Activated gamma-delta T cell (primary cell): ENCODE measurements around the gene LRIT3.

ENCODE experiments used
- DNase-seq: peaks from one replicate; lab custom pipeline; 2025; lab: John Stamatoyannopoulos, UW
- total RNA-seq, 2 donors: gene quantifications; one replicate each; lab custom pipeline; 2026; lab: John Stamatoyannopoulos, UW

LRIT3 gene, protein sequence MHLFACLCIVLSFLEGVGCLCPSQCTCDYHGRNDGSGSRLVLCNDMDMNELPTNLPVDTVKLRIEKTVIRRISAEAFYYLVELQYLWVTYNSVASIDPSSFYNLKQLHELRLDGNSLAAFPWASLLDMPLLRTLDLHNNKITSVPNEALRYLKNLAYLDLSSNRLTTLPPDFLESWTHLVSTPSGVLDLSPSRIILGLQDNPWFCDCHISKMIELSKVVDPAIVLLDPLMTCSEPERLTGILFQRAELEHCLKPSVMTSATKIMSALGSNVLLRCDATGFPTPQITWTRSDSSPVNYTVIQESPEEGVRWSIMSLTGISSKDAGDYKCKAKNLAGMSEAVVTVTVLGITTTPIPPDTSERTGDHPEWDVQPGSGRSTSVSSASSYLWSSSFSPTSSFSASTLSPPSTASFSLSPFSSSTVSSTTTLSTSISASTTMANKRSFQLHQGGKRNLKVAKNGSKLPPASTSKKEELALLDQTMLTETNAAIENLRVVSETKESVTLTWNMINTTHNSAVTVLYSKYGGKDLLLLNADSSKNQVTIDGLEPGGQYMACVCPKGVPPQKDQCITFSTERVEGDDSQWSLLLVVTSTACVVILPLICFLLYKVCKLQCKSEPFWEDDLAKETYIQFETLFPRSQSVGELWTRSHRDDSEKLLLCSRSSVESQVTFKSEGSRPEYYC
- total RNA-seq = 0.52 to 0.87 reads per million in 2 donors

DNA sequence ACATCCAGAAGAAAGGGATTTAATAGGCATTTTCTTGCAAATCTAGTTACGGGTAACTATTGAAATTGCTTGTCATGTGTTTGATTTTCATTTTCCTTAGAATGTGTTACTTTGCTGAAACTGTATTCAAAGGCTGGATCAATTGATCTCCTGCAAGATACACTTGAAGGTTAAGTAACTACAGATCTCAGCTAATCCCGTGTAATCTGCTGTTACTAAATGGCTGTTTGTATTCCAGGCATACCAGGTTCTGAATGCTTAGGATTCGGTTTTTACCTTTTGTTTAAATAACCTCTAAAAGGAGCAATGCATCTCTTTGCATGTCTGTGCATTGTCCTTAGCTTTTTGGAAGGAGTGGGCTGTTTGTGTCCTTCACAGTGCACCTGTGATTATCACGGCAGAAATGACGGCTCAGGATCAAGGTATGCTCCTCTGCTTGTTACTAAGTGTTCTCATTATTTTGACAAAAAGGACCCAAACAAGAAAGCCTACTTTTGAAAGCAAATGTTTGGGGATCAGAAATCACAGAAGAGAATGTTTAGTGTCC, at the start of gene LRIT3:
Gene LRIT3 (plus strand): TSS at position 212 of the 547 bp plus-strand sequence. CDS start 95 bp downstream, at position 307.
- DNase-seq = no peak

DNA sequence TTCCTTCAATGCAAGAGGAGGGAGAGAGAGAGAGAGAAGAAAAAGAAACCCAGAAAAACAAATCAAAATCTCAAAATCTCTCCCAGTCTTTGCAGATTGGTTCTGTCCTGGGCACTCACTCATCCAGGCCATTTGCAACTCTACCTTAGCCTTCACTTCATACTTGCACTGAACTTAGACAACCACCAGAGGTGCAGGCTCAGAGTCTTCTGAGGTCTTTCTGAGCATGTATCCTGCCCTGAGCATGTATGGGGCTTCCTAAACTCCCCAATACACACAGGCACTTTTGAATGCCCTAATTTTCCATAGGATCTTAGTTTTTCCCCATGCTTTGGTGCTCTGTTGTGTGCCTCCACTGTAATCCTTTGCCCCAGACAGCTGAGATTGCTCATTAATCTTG, 49.0 kb upstream of the LRIT3 start:
- DNase-seq = no peak

GRCh38 chr4:109801099-109801789, 46.7 kb upstream of the LRIT3 start:
- DNase-seq = no peak

DNA sequence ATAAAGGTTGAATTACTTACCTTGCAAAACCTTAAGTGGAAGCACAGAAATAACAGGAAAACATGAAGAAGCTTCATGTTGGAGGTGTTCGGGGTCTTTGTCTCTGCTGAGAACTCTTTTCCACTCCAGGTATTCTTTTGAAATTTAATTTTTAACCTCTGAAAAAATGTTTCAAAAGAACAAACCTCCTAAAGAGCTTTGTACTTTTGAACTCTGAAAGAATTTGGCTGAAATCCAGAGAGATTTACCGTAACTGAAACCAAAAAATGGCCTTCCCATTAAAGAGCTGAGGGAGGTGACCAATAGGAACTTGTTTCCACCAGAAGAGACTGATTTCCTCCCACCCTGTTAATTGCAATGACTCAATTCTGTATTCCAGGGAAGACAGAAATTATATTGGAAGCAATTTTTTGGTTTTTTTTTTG, 46.0 kb upstream of the LRIT3 start, which contains the start of gene CFI:
Gene CFI (minus strand): TSS at position 105 of the 425 bp plus-strand sequence. CDS start 28 bp downstream, at position 77.
- DNase-seq = no peak

- no peak for DNase-seq
Observed at GRCh38 chr4:109803924-109804571, 43.9 kb upstream of the LRIT3 start.

GRCh38 chr4:109809655-109810054, 38.3 kb upstream of the LRIT3 start:
- no peak for DNase-seq

DNA sequence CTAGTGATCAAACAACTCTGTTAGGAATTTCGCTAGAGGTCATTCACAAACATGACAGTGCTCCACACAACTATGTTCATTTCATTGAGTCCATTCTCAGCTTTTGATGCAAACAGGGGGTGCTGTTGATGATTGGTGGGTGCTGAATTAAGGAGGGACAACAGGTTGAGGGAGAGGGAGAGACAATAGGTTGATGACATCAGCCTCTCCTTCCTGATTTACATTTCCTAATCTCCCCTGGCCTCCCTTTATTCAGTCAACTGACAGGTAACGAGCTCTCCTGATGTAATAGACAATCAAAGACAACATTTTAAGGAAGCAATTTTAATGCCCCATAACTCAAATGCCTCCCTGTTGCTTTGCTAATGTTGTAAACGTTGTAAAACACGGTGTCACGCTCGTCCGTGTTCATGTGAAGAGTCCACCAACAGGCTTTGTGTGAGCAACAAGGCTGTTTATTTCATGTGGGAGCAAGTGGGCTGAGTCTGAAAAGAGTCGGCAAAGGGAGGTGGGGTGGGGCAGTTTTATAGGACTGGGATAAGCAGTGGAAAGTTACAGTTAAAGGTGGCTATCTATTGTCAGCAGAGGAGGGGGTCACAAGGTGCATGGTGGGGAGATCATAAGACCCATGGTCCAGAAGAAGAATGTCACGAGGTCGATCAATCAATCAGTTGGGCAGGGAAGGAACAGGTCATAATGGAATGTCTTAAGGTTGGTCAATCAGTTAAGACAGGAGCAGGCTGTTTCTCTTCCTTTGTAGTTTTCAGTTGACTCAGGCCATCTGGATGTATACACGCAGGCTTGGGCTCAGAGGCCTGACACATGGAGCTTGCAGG, 37.1 kb upstream of the LRIT3 start:
- no peak for DNase-seq

GRCh38 chr4:109811707-109812106, 36.2 kb upstream of the LRIT3 start:
- DNase-seq = no peak

- peak; percentile 44 for DNase-seq
Observed at GRCh38 chr4:109815151-109816081, 32.5 kb upstream of the LRIT3 start, which contains the start of gene GAR1. Gene GAR1 (plus strand): TSS chr4:109815762. CDS start chr4:109816165, 403 bp downstream.

GRCh38 chr4:109816082-109816442, 31.8 kb upstream of the LRIT3 start:
- peak; percentile 46 for DNase-seq

GRCh38 chr4:109816894-109817293, 31.0 kb upstream of the LRIT3 start:
- DNase-seq = no peak

DNA sequence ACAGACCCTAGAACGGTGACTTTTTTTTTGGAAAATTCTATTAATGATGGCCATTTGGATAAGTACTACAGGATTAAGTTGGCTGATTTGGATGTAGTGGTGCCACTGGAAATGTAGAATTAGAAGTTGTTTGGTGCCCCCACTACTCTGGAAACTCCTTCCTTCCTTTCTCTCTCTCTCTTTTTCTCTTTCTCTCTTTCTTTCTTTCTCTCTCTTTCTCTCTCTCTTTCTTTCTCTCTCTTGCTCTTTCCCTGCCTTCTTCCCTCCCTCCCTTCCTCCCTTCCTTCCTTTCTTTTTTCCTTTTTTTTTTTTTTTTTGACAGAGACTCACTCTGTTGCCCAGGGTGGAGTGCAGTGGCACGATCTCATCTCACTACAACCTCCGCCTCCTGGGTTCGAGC, 29.6 kb upstream of the LRIT3 start:
- DNase-seq = no peak

GRCh38 chr4:109820563-109820962, 27.3 kb upstream of the LRIT3 start:
- DNase-seq = no peak

DNA sequence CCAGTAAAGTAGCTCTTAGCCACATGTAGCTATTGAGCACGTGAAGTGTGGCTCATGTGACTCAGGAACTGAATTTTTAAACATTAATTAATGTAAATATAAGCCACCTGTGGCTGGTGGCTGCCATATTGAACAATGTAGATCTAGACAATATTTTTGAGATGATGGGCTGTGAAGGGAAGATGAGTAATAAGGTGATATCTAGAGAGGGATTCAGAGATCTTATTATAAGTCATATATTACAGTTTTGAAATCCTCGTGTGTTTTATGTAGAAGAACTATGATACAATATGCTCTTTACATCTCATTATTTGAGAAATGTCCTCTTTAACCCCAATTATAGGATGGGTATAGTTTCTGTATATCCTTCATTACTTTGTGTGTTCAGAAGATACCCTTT, 26.7 kb upstream of the LRIT3 start:
- no peak for DNase-seq

GRCh38 chr4:109826719-109827118, 21.2 kb upstream of the LRIT3 start:
- DNase-seq = no peak

DNA sequence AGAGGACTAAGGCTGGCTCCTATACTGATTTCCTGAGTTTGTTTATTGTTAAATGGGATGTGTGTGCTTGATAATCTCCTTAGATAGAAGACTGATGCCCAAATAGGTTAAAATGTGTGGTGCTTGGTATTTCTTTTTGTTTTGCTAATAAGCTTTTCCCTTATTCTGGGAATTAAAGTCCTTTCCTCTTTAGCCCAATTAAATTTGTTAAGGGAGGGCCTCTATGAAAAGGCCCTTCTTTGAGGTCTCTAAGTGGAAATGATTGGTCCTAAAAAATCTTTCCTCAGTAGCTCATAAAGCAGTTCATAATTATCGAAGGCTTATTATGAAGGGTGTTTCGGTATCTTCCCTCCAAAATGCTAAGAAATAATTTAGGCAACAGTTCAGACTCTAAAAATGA, 20.2 kb upstream of the LRIT3 start, which contains the start of gene RRH:
Gene RRH (plus strand): TSS at position 301 of the 400 bp plus-strand sequence. CDS start 56 bp downstream, at position 357.
- no peak for DNase-seq

DNA sequence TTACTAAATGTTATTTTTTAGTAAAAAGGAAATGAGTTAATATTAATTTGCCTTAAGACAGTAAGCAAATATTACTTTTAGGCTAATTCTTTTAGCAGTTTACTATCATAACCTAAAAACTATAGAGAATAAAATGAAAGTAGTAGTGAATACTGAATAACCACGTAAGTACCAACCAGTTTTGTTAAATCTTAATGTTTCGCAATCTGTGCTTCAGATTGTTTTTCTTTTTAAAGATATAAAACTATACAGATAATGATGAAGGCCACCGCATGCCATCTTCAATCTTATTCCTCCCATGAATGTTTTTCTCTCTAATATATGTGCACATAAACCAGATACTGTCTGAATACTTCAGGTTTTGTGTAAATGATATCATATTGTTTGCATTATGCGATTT, 14.2 kb upstream of the LRIT3 start:
- no peak for DNase-seq

DNA sequence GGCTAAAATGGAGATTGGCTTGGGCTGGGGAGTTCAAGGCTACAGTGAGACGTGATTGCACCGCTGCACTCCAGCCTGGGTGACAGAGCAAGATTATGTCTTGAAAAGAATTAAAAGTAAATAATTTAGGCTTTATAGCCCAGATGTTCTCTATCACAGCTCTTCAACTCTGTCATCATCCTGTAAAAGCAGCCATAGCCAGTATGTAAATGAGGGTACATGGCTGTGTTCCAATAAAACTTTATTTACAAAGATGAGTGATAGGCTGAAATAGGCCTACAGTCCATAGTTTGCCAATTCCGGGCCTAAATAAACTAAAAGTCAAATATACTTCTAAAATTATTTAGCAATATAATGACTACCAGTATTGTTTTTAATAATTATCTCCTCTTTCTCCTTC, 10.9 kb upstream of the LRIT3 start:
- DNase-seq = no peak

DNA sequence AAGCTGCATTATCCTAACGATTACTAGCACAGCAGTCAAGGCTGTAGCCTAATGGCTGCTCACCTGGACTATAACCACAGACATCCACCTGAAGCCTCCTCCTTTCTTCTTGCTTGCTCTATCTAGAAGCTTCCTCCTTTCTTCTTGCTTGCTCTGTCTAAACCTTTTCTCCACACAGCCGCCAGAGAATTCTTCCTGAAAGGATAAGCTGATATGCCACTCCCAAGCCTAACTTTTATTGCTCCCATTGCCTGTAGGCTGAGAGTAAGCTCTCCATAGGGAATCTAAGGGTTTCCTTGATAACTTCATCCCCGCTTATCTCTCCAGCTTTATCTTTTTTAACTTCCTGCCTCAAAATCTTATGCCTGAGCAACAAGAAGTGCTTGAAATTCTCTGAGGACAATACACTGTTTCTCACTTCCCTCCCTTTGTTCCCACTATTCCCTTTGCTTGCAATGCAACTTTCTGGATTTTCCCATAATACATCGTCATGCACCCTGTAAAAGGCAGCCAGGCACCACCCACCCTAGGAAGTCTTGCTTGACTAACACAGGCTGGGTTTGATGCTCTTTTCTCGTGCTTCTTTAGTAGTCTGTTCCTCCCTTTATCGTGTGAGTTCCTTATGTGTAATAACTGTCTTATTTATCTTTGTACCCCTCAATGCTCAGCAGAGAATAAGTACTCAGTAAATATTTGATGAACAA, 1.4 kb upstream of the LRIT3 start:
- DNase-seq = no peak
